ENCODE data around the gene DDX49. TPM values are rescaled to one million over a fixed set of nuclear protein-coding genes. Genes with fewer than 3 reads are reported as not detected.
"Not testable (repeated sequence)": the region's sequence is repeated elsewhere in the genome, so short reads cannot be mapped to it uniquely, and the experiment has no call there.

The DDX49 gene
- total RNA-seq, 6 donors from 2014 or later, result 22.5 to 46.7 (median 40.1) TPM

DNA sequence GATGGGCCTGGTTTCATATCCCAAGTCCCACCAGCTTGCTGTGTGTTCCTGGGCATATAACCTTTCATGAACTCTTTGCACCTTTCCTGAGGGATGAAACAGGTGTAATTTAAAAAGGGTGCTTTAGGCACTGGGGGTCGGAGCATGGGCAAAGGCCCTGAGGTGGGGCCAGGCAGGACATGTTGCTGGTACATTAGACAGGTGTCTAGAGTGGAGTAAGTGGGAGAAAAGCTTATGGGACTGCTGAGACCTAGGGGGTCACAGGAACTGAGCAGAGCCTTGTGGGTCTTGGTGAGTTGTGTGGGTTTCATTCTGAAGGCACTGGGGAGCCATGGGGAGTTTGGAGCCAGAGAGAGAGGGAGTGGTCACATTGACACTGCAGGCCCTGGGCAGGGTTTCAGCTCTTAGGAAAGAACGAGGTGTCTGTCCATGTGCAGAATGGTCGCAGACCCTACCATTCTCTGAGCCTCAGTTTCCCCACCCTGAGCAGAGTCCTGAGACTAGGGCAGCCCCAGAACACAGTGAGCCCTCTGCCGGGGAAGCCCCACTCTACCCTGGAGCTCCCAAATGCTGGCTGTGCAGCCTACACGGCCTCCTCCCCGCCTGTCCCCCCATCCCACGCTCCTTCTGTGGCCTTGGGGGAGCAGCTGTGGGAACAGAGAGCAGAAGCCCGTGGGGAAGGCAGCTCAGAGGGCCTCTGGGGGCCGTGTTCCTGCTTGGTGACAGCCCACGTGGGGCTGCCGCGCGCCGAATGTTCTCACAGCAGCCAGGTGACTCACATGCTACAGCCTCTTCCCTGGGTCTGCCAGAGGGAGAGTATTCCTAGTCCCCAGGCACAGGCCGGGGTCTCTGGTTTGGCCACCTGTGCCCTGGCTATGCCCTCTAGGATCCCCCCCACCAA lies 28.8 kb downstream of the DDX49 start:
- TF ChIP-seq POLR2AphosphoS5 (IDR thresholded peaks at IDR 0.05) (no peak), POLR2A (IDR thresholded peaks at IDR 0.05) (no peak), EP300 (IDR thresholded peaks at IDR 0.05) (no peak)
- TF ChIP-seq, protein P1, sequence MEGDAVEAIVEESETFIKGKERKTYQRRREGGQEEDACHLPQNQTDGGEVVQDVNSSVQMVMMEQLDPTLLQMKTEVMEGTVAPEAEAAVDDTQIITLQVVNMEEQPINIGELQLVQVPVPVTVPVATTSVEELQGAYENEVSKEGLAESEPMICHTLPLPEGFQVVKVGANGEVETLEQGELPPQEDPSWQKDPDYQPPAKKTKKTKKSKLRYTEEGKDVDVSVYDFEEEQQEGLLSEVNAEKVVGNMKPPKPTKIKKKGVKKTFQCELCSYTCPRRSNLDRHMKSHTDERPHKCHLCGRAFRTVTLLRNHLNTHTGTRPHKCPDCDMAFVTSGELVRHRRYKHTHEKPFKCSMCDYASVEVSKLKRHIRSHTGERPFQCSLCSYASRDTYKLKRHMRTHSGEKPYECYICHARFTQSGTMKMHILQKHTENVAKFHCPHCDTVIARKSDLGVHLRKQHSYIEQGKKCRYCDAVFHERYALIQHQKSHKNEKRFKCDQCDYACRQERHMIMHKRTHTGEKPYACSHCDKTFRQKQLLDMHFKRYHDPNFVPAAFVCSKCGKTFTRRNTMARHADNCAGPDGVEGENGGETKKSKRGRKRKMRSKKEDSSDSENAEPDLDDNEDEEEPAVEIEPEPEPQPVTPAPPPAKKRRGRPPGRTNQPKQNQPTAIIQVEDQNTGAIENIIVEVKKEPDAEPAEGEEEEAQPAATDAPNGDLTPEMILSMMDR (IDR thresholded peaks at IDR 0.05), result no peak
- peaks cover 0 to 5% (median 0%) of the 10 kb centered on the region in 4 donors for H3K4me1 ChIP-seq
- DNase-seq, result no peak
- H3K9me3 ChIP-seq, result no peaks in the 10 kb centered on the region
- ATAC-seq (ENCODE audit: low FRiP score in 2 of 2), result no peak
- H3K36me3 ChIP-seq, result no peaks in the 10 kb centered on the region
- H3K27ac ChIP-seq, result no peak overlapping the region
- 83 to 87% methylated on average over 1 to 12 of the region's 15 CpGs for WGBS, 2 donors
- H3K4me3 ChIP-seq, result no peak overlapping the region
- no peaks in the 10 kb centered on the region for H3K27me3 ChIP-seq

DNA sequence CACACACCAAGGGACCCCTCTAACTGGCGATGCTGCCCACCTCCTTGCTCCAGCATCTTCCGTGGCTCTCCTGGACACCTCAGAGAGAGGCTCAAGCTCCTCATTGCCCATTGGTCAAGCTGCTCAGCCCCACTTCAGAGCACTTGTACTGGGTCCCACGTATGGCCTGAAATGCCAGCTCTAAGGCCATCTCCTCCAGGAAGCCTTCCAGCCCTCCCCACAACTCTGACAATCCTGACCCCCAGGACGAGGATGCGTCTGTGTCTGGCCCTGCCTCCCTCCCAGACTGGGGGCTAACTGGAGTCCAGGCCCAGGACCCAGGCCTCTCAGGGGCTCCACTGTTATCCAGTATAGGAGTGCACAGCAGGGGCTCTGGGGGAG lies 29.5 kb downstream of the DDX49 start:
- Histone ChIP-seq H3K27ac (no peak overlapping the region), H3K4me3 (no peak overlapping the region), H3K9me3 (no peaks in the 10 kb centered on the region), H3K27me3 (no peaks in the 10 kb centered on the region), H3K36me3 (no peaks in the 10 kb centered on the region), H3K4me1 (peaks cover 0 to 5% (median 0%) of the 10 kb centered on the region in 4 donors)
- no peak for ATAC-seq (ENCODE audit: low FRiP score in 2 of 2)
- TF ChIP-seq POLR2AphosphoS5 (IDR thresholded peaks at IDR 0.05) (no peak), EP300 (IDR thresholded peaks at IDR 0.05) (no peak), POLR2A (IDR thresholded peaks at IDR 0.05) (no peak)
- TF ChIP-seq, protein P1 (IDR thresholded peaks at IDR 0.05), result no peak
- WGBS, 2 donors, result 90% methylated on average over 5 of the region's 5 CpGs; no CpG with 5 or more reads in 1 of the 2 donors
- no peak for DNase-seq

DNA sequence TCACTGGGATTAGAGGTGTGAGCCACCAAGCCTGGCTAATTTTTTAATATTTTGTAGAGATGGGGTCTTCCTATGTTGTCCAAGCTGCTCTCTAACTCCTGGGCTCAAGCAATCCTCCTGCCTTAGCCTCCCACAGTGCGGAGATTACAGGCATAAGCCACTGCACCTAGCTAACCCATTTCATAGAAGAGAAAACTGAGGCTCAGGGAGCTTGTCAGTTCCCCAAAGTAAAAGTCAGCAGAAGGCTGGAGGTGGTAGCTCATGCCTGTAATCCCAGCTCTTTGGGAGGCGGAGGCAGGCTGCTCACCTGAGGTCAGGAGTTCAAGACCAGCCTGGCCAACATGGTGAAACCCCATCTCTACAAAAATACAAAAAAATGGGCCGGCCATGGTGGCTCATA lies 30.3 kb downstream of the DDX49 start:
- Histone ChIP-seq H3K36me3 (no peaks in the 10 kb centered on the region), H3K4me3 (no peak overlapping the region), H3K4me1 (peaks cover 0 to 5% (median 0%) of the 10 kb centered on the region in 4 donors), H3K27ac (no peak overlapping the region), H3K9me3 (no peaks in the 10 kb centered on the region), H3K27me3 (no peaks in the 10 kb centered on the region)
- no peak for TF ChIP-seq POLR2A (IDR thresholded peaks at IDR 0.05)
- TF ChIP-seq, protein P1 (IDR thresholded peaks at IDR 0.05), result no peak
- TF ChIP-seq POLR2AphosphoS5 (IDR thresholded peaks at IDR 0.05), result no peak
- TF ChIP-seq EP300 (IDR thresholded peaks at IDR 0.05), result no peak
- 81 to 100% methylated on average over 2 to 3 of the region's 3 CpGs for WGBS, 2 donors
- ATAC-seq (ENCODE audit: low FRiP score in 2 of 2) (no peak), DNase-seq (no peak)

DNA sequence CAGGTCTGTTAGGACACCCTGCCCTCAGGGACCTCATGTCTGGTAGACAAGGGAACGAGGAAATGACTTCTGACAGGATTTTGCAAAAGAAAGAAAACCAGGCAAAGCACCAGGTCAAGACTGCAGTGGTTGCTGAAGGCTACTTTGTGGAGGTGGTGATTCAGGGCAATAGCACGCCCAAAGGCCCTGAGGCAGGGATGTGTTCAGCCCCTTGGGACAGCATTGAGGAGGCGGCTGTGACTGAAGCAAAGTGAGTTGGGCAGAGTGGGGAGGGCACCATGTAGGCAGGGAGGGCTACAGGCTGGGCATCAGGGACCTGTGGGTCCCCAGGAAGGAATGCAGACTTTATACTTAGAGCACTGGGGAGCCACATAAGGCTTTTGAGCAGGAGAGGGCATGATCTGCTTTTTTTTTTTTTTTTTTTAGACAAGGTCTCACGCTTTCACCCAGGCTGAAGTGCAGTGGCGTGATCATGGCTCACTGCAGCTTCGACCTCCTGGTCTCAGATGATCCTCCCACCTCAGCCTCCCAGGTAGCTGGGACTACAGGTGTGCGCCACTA lies 32.3 kb downstream of the DDX49 start:
- Histone ChIP-seq H3K4me3 (no peak overlapping the region), H3K36me3 (no peaks in the 10 kb centered on the region), H3K27ac (no peak overlapping the region), H3K4me1 (peaks cover 0 to 5% (median 0%) of the 10 kb centered on the region in 4 donors), H3K27me3 (no peaks in the 10 kb centered on the region), H3K9me3 (no peaks in the 10 kb centered on the region)
- TF ChIP-seq EP300 (IDR thresholded peaks at IDR 0.05), result no peak
- TF ChIP-seq, protein P1 (IDR thresholded peaks at IDR 0.05), result no peak
- no peak for TF ChIP-seq POLR2AphosphoS5 (IDR thresholded peaks at IDR 0.05)
- TF ChIP-seq POLR2A (IDR thresholded peaks at IDR 0.05), result no peak
- whole genome bisulfite sequencing, 2 donors, result 87 to 95% methylated on average over 7 of the region's 7 CpGs
- ATAC-seq (ENCODE audit: low FRiP score in 2 of 2) (no peak), DNase-seq (no peak)

DNA sequence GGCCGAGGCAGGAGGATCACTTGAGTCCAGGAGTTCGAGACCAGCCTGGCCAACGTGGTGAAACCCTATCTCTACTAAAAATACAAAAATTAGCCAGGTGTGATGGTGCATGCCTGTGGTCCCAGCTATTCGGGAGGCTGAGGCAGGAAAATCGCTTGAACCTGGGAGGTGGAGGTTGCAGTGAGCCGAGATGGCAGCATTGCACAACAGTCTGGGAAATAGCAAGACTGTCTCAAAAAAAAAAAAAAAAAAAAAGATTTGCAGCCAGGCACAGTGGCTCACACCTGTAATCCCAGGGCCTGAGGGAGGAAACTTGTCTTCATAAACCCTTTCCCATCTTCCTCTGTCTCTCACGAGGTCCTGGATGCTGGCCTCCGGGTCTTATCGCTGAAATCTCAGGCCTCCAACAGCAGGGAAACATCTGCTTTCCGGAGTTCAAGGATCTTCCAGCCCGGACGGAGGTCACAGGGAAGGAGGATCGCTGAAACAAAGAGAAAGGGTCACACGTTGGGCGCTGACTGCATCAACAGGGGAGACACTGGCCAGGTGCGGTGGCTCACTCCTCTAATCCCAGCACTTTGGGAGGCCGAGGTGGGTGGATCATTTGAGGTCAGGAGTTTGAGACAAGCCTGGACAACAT lies 33.0 kb downstream of the DDX49 start:
- H3K4me3 ChIP-seq; H3K27ac ChIP-seq; H3K4me1 ChIP-seq; DNase-seq; H3K36me3 ChIP-seq; H3K9me3 ChIP-seq; ATAC-seq (ENCODE audit: low FRiP score in 2 of 2); H3K27me3 ChIP-seq: not testable (repeated sequence)
- 58 to 59% methylated on average over 17 of the region's 17 CpGs for WGBS, 2 donors

Data from upper lobe of left lung (tissue), 6 donors.